Measurements from ENCODE around the gene AXDND1.
"Not testable (repeated sequence)": the region's sequence is repeated elsewhere in the genome, so short reads cannot be mapped to it uniquely, and the experiment has no call there.

The AXDND1 gene

GRCh38 chr1:179459606-179460206 is 93.9 kb downstream of the AXDND1 start:
- H3K27me3 ChIP-seq (ENCODE audit: control insufficient read depth, insufficient read depth, low read length); H3K9ac ChIP-seq (ENCODE audit: low read length); H3K9me3 ChIP-seq (ENCODE audit: control insufficient read depth, insufficient read depth, low read depth, low read length); H3K27ac ChIP-seq (ENCODE audit: low read depth, low read length); H3K4me3 ChIP-seq (ENCODE audit: low read depth, low read length); H3K4me1 ChIP-seq (ENCODE audit: control insufficient read depth, insufficient read depth, low read length); H3K36me3 ChIP-seq (ENCODE audit: control insufficient read depth, insufficient read depth, low read length): not testable (repeated sequence)

- H3K4me1 ChIP-seq (ENCODE audit: control insufficient read depth, insufficient read depth, low read length); H3K9ac ChIP-seq (ENCODE audit: low read length); H3K27me3 ChIP-seq (ENCODE audit: control insufficient read depth, insufficient read depth, low read length); H3K27ac ChIP-seq (ENCODE audit: low read depth, low read length); H3K4me3 ChIP-seq (ENCODE audit: low read depth, low read length); H3K36me3 ChIP-seq (ENCODE audit: control insufficient read depth, insufficient read depth, low read length): not testable (repeated sequence)
- H3K9me3 ChIP-seq (ENCODE audit: control insufficient read depth, insufficient read depth, low read depth, low read length) = peaks cover 15% of the 10 kb centered on the region
Measured at GRCh38 chr1:179465661-179466060, 99.9 kb downstream of the AXDND1 start.

GRCh38 chr1:179474713-179475112 is 108.9 kb downstream of the AXDND1 start:
- Histone ChIP-seq H3K9me3 (ENCODE audit: control insufficient read depth, insufficient read depth, low read depth, low read length) (peaks cover 52% of the 10 kb centered on the region), H3K9ac (ENCODE audit: low read length) (no peak overlapping the region), H3K4me3 (ENCODE audit: low read depth, low read length) (no peak overlapping the region), H3K27me3 (ENCODE audit: control insufficient read depth, insufficient read depth, low read length) (no peaks in the 10 kb centered on the region), H3K4me1 (ENCODE audit: control insufficient read depth, insufficient read depth, low read length) (no peaks in the 10 kb centered on the region), H3K27ac (ENCODE audit: low read depth, low read length) (no peak overlapping the region), H3K36me3 (ENCODE audit: control insufficient read depth, insufficient read depth, low read length) (no peaks in the 10 kb centered on the region)

GRCh38 chr1:179476484-179476883 is 110.7 kb downstream of the AXDND1 start:
- peaks cover 57% of the 10 kb centered on the region for H3K9me3 ChIP-seq (ENCODE audit: control insufficient read depth, insufficient read depth, low read depth, low read length)
- no peak overlapping the region for H3K4me3 ChIP-seq (ENCODE audit: low read depth, low read length)
- H3K27me3 ChIP-seq (ENCODE audit: control insufficient read depth, insufficient read depth, low read length) = no peaks in the 10 kb centered on the region
- H3K27ac ChIP-seq (ENCODE audit: low read depth, low read length) = no peak overlapping the region
- H3K4me1 ChIP-seq (ENCODE audit: control insufficient read depth, insufficient read depth, low read length) = no peaks in the 10 kb centered on the region
- no peaks in the 10 kb centered on the region for H3K36me3 ChIP-seq (ENCODE audit: control insufficient read depth, insufficient read depth, low read length)
- H3K9ac ChIP-seq (ENCODE audit: low read length) = no peak overlapping the region

GRCh38 chr1:179478370-179478769 is 112.6 kb downstream of the AXDND1 start:
- Histone ChIP-seq H3K9ac (ENCODE audit: low read length) (no peak overlapping the region), H3K4me1 (ENCODE audit: control insufficient read depth, insufficient read depth, low read length) (no peaks in the 10 kb centered on the region), H3K27me3 (ENCODE audit: control insufficient read depth, insufficient read depth, low read length) (no peaks in the 10 kb centered on the region), H3K9me3 (ENCODE audit: control insufficient read depth, insufficient read depth, low read depth, low read length) (peaks cover 55% of the 10 kb centered on the region), H3K27ac (ENCODE audit: low read depth, low read length) (no peak overlapping the region), H3K36me3 (ENCODE audit: control insufficient read depth, insufficient read depth, low read length) (no peaks in the 10 kb centered on the region), H3K4me3 (ENCODE audit: low read depth, low read length) (no peak overlapping the region)

GRCh38 chr1:179490611-179491010 is 124.8 kb downstream of the AXDND1 start:
- Histone ChIP-seq H3K27me3 (ENCODE audit: control insufficient read depth, insufficient read depth, low read length) (no peaks in the 10 kb centered on the region), H3K9me3 (ENCODE audit: control insufficient read depth, insufficient read depth, low read depth, low read length) (no peaks in the 10 kb centered on the region), H3K4me3 (ENCODE audit: low read depth, low read length) (no peak overlapping the region), H3K9ac (ENCODE audit: low read length) (no peak overlapping the region), H3K4me1 (ENCODE audit: control insufficient read depth, insufficient read depth, low read length) (no peaks in the 10 kb centered on the region), H3K36me3 (ENCODE audit: control insufficient read depth, insufficient read depth, low read length) (no peaks in the 10 kb centered on the region), H3K27ac (ENCODE audit: low read depth, low read length) (no peak overlapping the region)

- Histone ChIP-seq H3K27ac (ENCODE audit: low read depth, low read length) (no peak overlapping the region), H3K4me3 (ENCODE audit: low read depth, low read length) (no peak overlapping the region), H3K27me3 (ENCODE audit: control insufficient read depth, insufficient read depth, low read length) (no peaks in the 10 kb centered on the region), H3K9me3 (ENCODE audit: control insufficient read depth, insufficient read depth, low read depth, low read length) (no peaks in the 10 kb centered on the region), H3K9ac (ENCODE audit: low read length) (no peak overlapping the region), H3K36me3 (ENCODE audit: control insufficient read depth, insufficient read depth, low read length) (no peaks in the 10 kb centered on the region), H3K4me1 (ENCODE audit: control insufficient read depth, insufficient read depth, low read length) (no peaks in the 10 kb centered on the region)
Measured at GRCh38 chr1:179493323-179493722, 127.6 kb downstream of the AXDND1 start.

GRCh38 chr1:179506199-179506598 is 140.4 kb downstream of the AXDND1 start:
- Histone ChIP-seq H3K9ac (ENCODE audit: low read length) (no peak overlapping the region), H3K27ac (ENCODE audit: low read depth, low read length) (no peak overlapping the region), H3K27me3 (ENCODE audit: control insufficient read depth, insufficient read depth, low read length) (no peaks in the 10 kb centered on the region)

GRCh38 chr1:179509384-179509783 is 143.6 kb downstream of the AXDND1 start:
- Histone ChIP-seq H3K36me3 (ENCODE audit: control insufficient read depth, insufficient read depth, low read length) (no peaks in the 10 kb centered on the region), H3K4me3 (ENCODE audit: low read depth, low read length) (no peak overlapping the region), H3K4me1 (ENCODE audit: control insufficient read depth, insufficient read depth, low read length) (no peaks in the 10 kb centered on the region), H3K9ac (ENCODE audit: low read length) (no peak overlapping the region), H3K27ac (ENCODE audit: low read depth, low read length) (no peak overlapping the region), H3K9me3 (ENCODE audit: control insufficient read depth, insufficient read depth, low read depth, low read length) (no peaks in the 10 kb centered on the region), H3K27me3 (ENCODE audit: control insufficient read depth, insufficient read depth, low read length) (no peaks in the 10 kb centered on the region)

More at GRCh38 chr1:179506199-179506598, 140.4 kb downstream of the AXDND1 start:
- no peaks in the 10 kb centered on the region for H3K36me3 ChIP-seq (ENCODE audit: control insufficient read depth, insufficient read depth, low read length)
- no peak overlapping the region for H3K4me3 ChIP-seq (ENCODE audit: low read depth, low read length)
- no peaks in the 10 kb centered on the region for H3K4me1 ChIP-seq (ENCODE audit: control insufficient read depth, insufficient read depth, low read length)
- H3K9me3 ChIP-seq (ENCODE audit: control insufficient read depth, insufficient read depth, low read depth, low read length) = no peaks in the 10 kb centered on the region

GRCh38 chr1:179510038-179510437 is 144.3 kb downstream of the AXDND1 start:
- Histone ChIP-seq H3K4me1 (ENCODE audit: control insufficient read depth, insufficient read depth, low read length) (no peaks in the 10 kb centered on the region), H3K36me3 (ENCODE audit: control insufficient read depth, insufficient read depth, low read length) (no peaks in the 10 kb centered on the region), H3K9ac (ENCODE audit: low read length) (no peak overlapping the region), H3K27ac (ENCODE audit: low read depth, low read length) (no peak overlapping the region), H3K9me3 (ENCODE audit: control insufficient read depth, insufficient read depth, low read depth, low read length) (no peaks in the 10 kb centered on the region), H3K4me3 (ENCODE audit: low read depth, low read length) (no peak overlapping the region), H3K27me3 (ENCODE audit: control insufficient read depth, insufficient read depth, low read length) (no peaks in the 10 kb centered on the region)

GRCh38 chr1:179516976-179517705 is 151.4 kb downstream of the AXDND1 start:
- H3K36me3 ChIP-seq (ENCODE audit: control insufficient read depth, insufficient read depth, low read length) = no peaks in the 10 kb centered on the region
- peaks cover 6% of the 10 kb centered on the region; the same call in 1 of the 2 replicates for H3K9me3 ChIP-seq (ENCODE audit: control insufficient read depth, insufficient read depth, low read depth, low read length)
- H3K27me3 ChIP-seq (ENCODE audit: control insufficient read depth, insufficient read depth, low read length) = no peaks in the 10 kb centered on the region
- no peak overlapping the region for H3K4me3 ChIP-seq (ENCODE audit: low read depth, low read length)
- peaks cover 10% of the 10 kb centered on the region; the same call in 1 of the 2 replicates for H3K4me1 ChIP-seq (ENCODE audit: control insufficient read depth, insufficient read depth, low read length)
- no peak overlapping the region for H3K27ac ChIP-seq (ENCODE audit: low read depth, low read length)
- no peak overlapping the region for H3K9ac ChIP-seq (ENCODE audit: low read length)
